ENCODE measurements around the gene TSPAN5. TPM values are rescaled to one million over a fixed set of nuclear protein-coding genes. Genes with fewer than 3 reads are reported as not detected.

Gene TSPAN5
- polyA plus RNA-seq, 1 of the 3 experiments (the other 2 are of a cell fraction): 38.6 TPM

- Histone ChIP-seq H4K20me1 (ENCODE audit: insufficient read depth) (no peaks in the 10 kb centered on the region), H3F3A (replicated peaks; ENCODE audit: insufficient read depth) (peaks cover 14% of the 10 kb centered on the region), H3K4me3 (ENCODE audit: low read depth in 2 of 2, low read length in 1 of 2) (no peak overlapping the region), H3K9me2 (no peaks in the 10 kb centered on the region), H3K9me3 (no peaks in the 10 kb centered on the region), H3K27ac (ENCODE audit: low read depth in 2 of 2, low read length in 1 of 2) (no peak overlapping the region; a peak in 1 of 4 replicates), H3K9ac (no peak overlapping the region), H3K36me3 (replicated peaks in 1 of 2; ENCODE audit: control insufficient read depth in 1 of 2, insufficient read depth in 2 of 2, low read length in 1 of 2) (peaks cover 45 to 84% of the 10 kb centered on the region in 2 experiments), H3K4me2 (no peak overlapping the region), H3K4me1 (ENCODE audit: control insufficient read depth in 1 of 2, insufficient read depth in 2 of 2, low read depth in 1 of 2, low read length in 1 of 2) (no peaks in the 10 kb centered on the region; a peak in 1 of 4 replicates), H3K27me3 (ENCODE audit: insufficient read depth) (no peaks in the 10 kb centered on the region), H3K79me2 (ENCODE audit: insufficient read depth) (no peaks in the 10 kb centered on the region), H2AFZ (ENCODE audit: low read depth) (no peak overlapping the region)
- WGBS (ENCODE audit: low lambda C conversion rate): 81% methylated on average over 5 of the region's 5 CpGs
- ChIA-PET POLR2A (no interaction called here), CTCF (interaction anchor here (1.5 kb wide), 1 partner anchor 44 kb away, joined by 4 read pairs; no protein-coding TSS in a partner anchor)
- no peak for DNase-seq
- TF ChIP-seq GATA2 (CRISPR knock-in tag; IDR thresholded peaks at IDR 0.05) (no peak), NFIC (IDR thresholded peaks at IDR 0.05; ENCODE audit: borderline replicate concordance) (no peak), GABPA (IDR thresholded peaks at IDR 0.05; ENCODE audit: low read depth) (no peak), TEAD4 (IDR thresholded peaks at IDR 0.05; ENCODE audit: borderline replicate concordance, insufficient read depth) (no peak), YY1 (IDR thresholded peaks at IDR 0.05; ENCODE audit: low read depth) (no peak), FOSL2 (IDR thresholded peaks at IDR 0.05; ENCODE audit: borderline replicate concordance, low read depth) (peak; percentile 33; the same call in 1 of the 2 replicates), SIN3A (IDR thresholded peaks at IDR 0.05; ENCODE audit: borderline replicate concordance, low read depth, low read length) (no peak)
Measured at GRCh38 chr4:98421111-98421510, 237.3 kb downstream of the TSPAN5 start.

Measured in SK-N-SH (cell line).